ENCODE measurements around the gene SFXN5. TPM values are rescaled to one million over a fixed set of nuclear protein-coding genes. Genes with fewer than 3 reads are reported as not detected.

The SFXN5 gene
- total RNA-seq, 1 experiment from 2014 or later: 25.9 TPM

DNA sequence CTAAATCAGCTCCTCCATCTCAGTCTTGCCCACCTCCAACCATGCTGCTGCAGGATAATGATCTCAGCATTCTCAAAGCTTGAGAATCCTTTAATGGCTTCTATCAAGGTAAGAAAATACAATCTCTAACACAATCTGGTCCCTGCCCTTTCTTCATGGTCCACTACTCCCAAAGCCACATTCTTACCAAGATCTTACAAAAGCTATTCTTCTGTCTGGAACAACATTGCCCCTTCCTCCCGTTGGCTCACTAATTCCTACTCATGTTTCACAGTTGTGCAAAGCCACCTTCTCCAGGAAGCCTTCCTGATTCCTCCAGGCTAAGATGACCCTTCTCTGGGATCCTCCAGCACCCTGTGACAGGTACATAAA, 5.9 kb upstream of the SFXN5 start:
- H3K4me3 Mint-ChIP-seq: no peak overlapping the region
- no peaks in the 10 kb centered on the region for H3K36me3 Mint-ChIP-seq
- ChIA-PET POLR2A (no interaction called here), CTCF (interaction anchor here (0.7 to 1.2 kb wide), 2 partner anchors 78 to 100 kb away, joined by 3 read pairs; no protein-coding TSS in a partner anchor)
- TF ChIP-seq, protein P1, sequence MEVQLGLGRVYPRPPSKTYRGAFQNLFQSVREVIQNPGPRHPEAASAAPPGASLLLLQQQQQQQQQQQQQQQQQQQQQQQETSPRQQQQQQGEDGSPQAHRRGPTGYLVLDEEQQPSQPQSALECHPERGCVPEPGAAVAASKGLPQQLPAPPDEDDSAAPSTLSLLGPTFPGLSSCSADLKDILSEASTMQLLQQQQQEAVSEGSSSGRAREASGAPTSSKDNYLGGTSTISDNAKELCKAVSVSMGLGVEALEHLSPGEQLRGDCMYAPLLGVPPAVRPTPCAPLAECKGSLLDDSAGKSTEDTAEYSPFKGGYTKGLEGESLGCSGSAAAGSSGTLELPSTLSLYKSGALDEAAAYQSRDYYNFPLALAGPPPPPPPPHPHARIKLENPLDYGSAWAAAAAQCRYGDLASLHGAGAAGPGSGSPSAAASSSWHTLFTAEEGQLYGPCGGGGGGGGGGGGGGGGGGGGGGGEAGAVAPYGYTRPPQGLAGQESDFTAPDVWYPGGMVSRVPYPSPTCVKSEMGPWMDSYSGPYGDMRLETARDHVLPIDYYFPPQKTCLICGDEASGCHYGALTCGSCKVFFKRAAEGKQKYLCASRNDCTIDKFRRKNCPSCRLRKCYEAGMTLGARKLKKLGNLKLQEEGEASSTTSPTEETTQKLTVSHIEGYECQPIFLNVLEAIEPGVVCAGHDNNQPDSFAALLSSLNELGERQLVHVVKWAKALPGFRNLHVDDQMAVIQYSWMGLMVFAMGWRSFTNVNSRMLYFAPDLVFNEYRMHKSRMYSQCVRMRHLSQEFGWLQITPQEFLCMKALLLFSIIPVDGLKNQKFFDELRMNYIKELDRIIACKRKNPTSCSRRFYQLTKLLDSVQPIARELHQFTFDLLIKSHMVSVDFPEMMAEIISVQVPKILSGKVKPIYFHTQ (CRISPR knock-in tag; IDR thresholded peaks at IDR 0.05): no peak
- TF ChIP-seq TEAD4 (CRISPR knock-in tag; IDR thresholded peaks at IDR 0.05): no peak
- TF ChIP-seq FOXK1 (CRISPR knock-in tag; IDR thresholded peaks at IDR 0.05): no peak
- TF ChIP-seq ETV6 (CRISPR knock-in tag; IDR thresholded peaks at IDR 0.05): no peak
- TF ChIP-seq, protein P2, sequence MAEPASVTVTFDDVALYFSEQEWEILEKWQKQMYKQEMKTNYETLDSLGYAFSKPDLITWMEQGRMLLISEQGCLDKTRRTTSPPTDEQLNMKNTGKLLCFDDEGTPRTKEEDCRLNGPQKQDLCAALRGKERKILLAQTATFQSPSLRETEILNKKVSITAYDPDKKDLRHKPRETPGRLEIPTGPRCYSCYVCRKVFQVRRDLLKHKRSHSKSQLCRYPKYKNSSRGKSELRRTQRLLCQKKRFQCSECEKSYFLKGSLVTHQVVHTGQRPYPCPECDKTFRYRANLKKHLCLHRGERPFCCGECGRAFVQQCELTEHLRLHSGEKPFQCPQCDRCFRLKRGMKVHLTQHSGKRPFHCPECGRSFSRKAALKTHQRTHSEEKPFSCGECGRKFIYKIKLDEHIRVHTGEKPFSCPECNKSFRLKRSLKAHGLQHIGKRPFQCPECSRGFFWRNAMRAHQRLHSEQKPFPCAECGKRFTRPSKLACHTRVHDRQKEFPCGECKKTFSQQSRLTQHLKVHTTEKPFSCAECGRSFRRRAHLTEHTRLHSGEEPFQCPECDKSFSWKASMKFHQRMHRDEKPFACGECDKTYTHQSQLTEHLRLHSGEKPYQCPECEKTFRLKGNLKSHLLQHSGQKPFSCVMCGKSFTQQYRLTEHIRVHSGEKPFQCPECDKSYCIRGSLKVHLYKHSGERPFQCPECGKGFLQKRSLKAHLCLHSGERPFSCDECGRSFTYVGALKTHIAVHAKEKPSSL (CRISPR knock-in tag; conservative IDR thresholded peaks at IDR 0.05): no peak
- TF ChIP-seq NR1H2 (CRISPR knock-in tag; IDR thresholded peaks at IDR 0.05): no peak
- TF ChIP-seq PRRX2 (CRISPR knock-in tag; IDR thresholded peaks at IDR 0.05): no peak
- TF ChIP-seq, protein P3, sequence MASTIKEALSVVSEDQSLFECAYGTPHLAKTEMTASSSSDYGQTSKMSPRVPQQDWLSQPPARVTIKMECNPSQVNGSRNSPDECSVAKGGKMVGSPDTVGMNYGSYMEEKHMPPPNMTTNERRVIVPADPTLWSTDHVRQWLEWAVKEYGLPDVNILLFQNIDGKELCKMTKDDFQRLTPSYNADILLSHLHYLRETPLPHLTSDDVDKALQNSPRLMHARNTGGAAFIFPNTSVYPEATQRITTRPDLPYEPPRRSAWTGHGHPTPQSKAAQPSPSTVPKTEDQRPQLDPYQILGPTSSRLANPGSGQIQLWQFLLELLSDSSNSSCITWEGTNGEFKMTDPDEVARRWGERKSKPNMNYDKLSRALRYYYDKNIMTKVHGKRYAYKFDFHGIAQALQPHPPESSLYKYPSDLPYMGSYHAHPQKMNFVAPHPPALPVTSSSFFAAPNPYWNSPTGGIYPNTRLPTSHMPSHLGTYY (CRISPR knock-in tag; IDR thresholded peaks at IDR 0.05): no peak
- H3K27ac Mint-ChIP-seq: no peak overlapping the region
- peaks cover 11% of the 10 kb centered on the region for H3K4me1 Mint-ChIP-seq
- H3K27me3 Mint-ChIP-seq (ENCODE audit: low read depth): no peaks in the 10 kb centered on the region; the same call in 1 of the 2 replicates
- no peak for ATAC-seq
- no peaks in the 10 kb centered on the region for H3K9me3 Mint-ChIP-seq
- DNase-seq (ENCODE audit: low spot score): no peak

DNA sequence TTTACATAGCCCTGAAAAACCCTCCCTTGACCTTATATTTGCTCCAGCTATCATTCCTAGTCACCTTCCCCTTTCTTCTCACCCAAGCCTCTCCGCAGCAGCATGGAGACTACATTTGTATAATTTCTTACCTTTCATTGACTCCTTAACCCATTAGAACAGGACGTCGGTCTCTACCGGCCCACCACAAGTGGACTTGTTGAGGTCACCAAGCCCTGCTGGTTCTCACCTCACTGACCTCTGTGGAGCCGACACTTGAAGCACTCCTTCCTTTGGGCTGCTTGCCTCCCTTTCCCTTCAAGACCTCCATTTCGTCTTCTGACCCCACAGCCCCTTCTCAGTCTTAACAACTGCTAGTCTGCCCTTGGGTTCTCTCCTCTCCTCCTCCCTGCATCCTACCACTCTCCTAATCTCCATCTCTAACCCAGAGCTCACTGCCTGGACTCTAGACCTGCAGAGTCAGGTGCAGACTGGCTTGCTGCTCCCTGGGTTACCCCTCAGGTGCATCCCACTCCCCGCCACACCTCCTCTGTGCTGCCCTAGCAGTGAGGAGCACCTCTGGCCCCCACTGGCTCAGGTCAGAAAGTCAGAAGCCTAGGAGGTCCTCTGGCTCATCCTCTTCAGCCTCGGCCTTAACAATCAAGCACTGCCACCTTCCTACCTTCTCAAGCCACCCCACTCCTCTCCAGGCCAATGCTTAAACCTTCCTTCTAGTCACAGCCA, 5.3 kb upstream of the SFXN5 start:
- Mint-ChIP-seq H3K9me3 (no peaks in the 10 kb centered on the region), H3K4me1 (peaks cover 12% of the 10 kb centered on the region), H3K27ac (no peak overlapping the region; the same call in 1 of the 2 replicates), H3K27me3 (ENCODE audit: low read depth) (no peaks in the 10 kb centered on the region; the same call in 1 of the 2 replicates), H3K36me3 (no peaks in the 10 kb centered on the region), H3K4me3 (no peak overlapping the region)
- TF ChIP-seq ZNF317 (CRISPR knock-in tag; IDR thresholded peaks at IDR 0.05; ENCODE audit: borderline replicate concordance, low read depth) (no peak), ZNF671 (CRISPR knock-in tag; IDR thresholded peaks at IDR 0.05) (no peak), NR3C1 (CRISPR knock-in tag; conservative IDR thresholded peaks at IDR 0.05; ENCODE audit: low read depth) (no peak), KAT7 (CRISPR knock-in tag; IDR thresholded peaks at IDR 0.05; ENCODE audit: borderline replicate concordance) (no peak), ZNF232 (CRISPR knock-in tag; IDR thresholded peaks at IDR 0.05) (no peak), ATF1 (CRISPR knock-in tag; IDR thresholded peaks at IDR 0.05) (no peak), CBFB (CRISPR knock-in tag; IDR thresholded peaks at IDR 0.05; ENCODE audit: low read depth) (no peak), IRF2 (CRISPR knock-in tag; IDR thresholded peaks at IDR 0.05; ENCODE audit: borderline replicate concordance, low read depth) (no peak)
- TF ChIP-seq, protein P4, sequence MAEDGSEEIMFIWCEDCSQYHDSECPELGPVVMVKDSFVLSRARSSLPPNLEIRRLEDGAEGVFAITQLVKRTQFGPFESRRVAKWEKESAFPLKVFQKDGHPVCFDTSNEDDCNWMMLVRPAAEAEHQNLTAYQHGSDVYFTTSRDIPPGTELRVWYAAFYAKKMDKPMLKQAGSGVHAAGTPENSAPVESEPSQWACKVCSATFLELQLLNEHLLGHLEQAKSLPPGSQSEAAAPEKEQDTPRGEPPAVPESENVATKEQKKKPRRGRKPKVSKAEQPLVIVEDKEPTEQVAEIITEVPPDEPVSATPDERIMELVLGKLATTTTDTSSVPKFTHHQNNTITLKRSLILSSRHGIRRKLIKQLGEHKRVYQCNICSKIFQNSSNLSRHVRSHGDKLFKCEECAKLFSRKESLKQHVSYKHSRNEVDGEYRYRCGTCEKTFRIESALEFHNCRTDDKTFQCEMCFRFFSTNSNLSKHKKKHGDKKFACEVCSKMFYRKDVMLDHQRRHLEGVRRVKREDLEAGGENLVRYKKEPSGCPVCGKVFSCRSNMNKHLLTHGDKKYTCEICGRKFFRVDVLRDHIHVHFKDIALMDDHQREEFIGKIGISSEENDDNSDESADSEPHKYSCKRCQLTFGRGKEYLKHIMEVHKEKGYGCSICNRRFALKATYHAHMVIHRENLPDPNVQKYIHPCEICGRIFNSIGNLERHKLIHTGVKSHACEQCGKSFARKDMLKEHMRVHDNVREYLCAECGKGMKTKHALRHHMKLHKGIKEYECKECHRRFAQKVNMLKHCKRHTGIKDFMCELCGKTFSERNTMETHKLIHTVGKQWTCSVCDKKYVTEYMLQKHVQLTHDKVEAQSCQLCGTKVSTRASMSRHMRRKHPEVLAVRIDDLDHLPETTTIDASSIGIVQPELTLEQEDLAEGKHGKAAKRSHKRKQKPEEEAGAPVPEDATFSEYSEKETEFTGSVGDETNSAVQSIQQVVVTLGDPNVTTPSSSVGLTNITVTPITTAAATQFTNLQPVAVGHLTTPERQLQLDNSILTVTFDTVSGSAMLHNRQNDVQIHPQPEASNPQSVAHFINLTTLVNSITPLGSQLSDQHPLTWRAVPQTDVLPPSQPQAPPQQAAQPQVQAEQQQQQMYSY (CRISPR knock-in tag; IDR thresholded peaks at IDR 0.05): no peak
- TF ChIP-seq, protein P5, sequence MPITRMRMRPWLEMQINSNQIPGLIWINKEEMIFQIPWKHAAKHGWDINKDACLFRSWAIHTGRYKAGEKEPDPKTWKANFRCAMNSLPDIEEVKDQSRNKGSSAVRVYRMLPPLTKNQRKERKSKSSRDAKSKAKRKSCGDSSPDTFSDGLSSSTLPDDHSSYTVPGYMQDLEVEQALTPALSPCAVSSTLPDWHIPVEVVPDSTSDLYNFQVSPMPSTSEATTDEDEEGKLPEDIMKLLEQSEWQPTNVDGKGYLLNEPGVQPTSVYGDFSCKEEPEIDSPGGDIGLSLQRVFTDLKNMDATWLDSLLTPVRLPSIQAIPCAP (CRISPR knock-in tag; IDR thresholded peaks at IDR 0.05): no peak
- TF ChIP-seq, protein P6, sequence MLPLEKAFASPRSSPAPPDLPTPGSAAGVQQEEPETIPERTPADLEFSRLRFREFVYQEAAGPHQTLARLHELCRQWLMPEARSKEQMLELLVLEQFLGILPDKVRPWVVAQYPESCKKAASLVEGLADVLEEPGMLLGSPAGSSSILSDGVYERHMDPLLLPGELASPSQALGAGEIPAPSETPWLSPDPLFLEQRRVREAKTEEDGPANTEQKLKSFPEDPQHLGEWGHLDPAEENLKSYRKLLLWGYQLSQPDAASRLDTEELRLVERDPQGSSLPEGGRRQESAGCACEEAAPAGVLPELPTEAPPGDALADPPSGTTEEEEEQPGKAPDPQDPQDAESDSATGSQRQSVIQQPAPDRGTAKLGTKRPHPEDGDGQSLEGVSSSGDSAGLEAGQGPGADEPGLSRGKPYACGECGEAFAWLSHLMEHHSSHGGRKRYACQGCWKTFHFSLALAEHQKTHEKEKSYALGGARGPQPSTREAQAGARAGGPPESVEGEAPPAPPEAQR (CRISPR knock-in tag; IDR thresholded peaks at IDR 0.05): no peak
- ATAC-seq: no peak
- CTCF ChIA-PET: interaction anchor here (0.7 to 1.4 kb wide), 3 partner anchors 9 to 101 kb away, joined by 3 read pairs; no protein-coding TSS in a partner anchor
- DNase-seq (ENCODE audit: low spot score): no peak
- POLR2A ChIA-PET: no interaction called here
